ENCODE results near the gene UBE2J1. TPM values are rescaled to one million over a fixed set of nuclear protein-coding genes. Genes with fewer than 3 reads are reported as not detected.
"Not testable (repeated sequence)": the region's sequence is repeated elsewhere in the genome, so short reads cannot be mapped to it uniquely, and the experiment has no call there.

Gene UBE2J1, protein sequence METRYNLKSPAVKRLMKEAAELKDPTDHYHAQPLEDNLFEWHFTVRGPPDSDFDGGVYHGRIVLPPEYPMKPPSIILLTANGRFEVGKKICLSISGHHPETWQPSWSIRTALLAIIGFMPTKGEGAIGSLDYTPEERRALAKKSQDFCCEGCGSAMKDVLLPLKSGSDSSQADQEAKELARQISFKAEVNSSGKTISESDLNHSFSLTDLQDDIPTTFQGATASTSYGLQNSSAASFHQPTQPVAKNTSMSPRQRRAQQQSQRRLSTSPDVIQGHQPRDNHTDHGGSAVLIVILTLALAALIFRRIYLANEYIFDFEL
- total RNA-seq, result 20.5 and 28.4 TPM in 2 replicates

DNA sequence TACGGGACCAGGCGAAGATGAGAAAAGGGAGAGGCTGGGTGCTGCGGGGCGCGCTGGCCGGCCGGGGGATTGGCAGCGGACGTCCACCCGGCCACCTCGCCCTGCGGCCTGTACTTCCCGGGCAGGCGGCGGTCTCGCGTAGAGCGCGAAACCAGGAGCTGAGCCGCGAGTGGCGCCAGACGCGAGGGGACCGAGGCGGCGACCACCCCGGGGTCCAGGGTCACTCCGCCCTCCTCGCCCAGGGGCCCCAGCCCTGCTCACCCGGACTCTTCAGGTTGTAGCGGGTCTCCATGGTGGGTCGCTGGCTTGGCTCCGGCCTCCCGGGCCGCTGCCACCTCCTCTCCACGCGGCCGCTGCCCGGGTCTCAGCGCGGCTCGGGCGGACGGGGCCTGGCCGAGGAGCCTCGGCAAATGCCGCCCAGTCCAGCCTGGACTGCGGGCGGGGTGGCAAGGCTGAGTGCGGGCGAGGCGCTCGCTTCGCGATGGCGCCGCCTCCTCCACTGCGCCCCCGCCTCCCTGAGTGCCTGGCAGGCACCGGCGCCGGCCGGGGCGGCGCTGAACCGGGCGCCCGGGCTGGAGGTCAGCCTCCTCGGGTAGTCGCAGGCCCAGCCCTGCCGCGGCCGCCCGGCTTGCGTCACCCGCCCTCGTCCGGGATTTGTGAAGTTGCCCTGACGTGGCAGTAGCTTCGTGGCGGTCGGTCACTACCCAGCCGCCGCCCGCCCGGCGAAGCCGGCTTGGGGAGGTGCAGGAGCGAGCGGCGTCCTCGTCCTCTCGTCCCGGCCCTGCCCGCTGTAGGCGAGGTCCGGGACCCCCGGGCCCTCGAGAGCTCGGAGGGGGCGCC is at the start of gene UBE2J1:
UBE2J1 (minus strand) TSS at position 445 of the 840 bp plus-strand sequence; CDS start at position 292, 153 bp downstream.
- FAIRE-seq (no peak), DNase-seq (ENCODE audit: low read depth) (peak; percentile 86)
- no peaks in the 10 kb centered on the region for H3K36me3 ChIP-seq (ENCODE audit: control insufficient read depth, insufficient read depth, low read length)
- no peaks in the 10 kb centered on the region for H3K27me3 ChIP-seq (ENCODE audit: control insufficient read depth, insufficient read depth, low read length)
- H3K4me3 ChIP-seq (ENCODE audit: low read depth, low read length), result peak within 1 kb of the TSS; percentile 93
- TF ChIP-seq, protein P1, sequence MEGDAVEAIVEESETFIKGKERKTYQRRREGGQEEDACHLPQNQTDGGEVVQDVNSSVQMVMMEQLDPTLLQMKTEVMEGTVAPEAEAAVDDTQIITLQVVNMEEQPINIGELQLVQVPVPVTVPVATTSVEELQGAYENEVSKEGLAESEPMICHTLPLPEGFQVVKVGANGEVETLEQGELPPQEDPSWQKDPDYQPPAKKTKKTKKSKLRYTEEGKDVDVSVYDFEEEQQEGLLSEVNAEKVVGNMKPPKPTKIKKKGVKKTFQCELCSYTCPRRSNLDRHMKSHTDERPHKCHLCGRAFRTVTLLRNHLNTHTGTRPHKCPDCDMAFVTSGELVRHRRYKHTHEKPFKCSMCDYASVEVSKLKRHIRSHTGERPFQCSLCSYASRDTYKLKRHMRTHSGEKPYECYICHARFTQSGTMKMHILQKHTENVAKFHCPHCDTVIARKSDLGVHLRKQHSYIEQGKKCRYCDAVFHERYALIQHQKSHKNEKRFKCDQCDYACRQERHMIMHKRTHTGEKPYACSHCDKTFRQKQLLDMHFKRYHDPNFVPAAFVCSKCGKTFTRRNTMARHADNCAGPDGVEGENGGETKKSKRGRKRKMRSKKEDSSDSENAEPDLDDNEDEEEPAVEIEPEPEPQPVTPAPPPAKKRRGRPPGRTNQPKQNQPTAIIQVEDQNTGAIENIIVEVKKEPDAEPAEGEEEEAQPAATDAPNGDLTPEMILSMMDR (IDR thresholded peaks at IDR 0.05; ENCODE audit: insufficient read depth, low read length, severe bottlenecking), result no peak

DNA sequence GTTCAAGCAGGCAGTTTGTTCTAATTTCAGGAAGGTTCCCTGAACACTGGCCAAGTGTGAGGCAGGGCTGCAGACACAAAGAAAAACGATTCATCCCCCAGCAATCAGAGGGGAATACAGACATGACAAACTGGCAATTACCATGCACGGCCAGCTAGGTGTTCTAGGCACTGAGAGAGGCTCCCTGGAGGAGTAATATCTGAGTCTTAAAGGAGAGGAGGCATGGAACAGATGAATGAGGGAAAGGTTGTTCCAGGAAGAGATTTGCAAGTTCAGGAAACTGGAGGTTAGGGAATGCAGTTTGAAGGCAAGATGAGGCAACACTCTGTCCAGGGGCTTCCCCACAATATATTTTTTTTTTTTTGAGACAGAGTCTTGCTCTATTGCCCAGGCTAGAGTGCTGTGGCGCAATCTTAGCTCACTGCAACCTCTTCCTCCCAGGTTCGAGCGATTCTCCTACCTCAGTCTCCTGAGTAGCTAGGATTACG is 48.4 kb upstream of the UBE2J1 start:
- peaks cover 2% of the 10 kb centered on the region for H3K27me3 ChIP-seq (ENCODE audit: control insufficient read depth, insufficient read depth, low read length)
- DNase-seq (ENCODE audit: low read depth), result no peak
- FAIRE-seq, result no peak
- no peak overlapping the region for H3K4me3 ChIP-seq (ENCODE audit: low read depth, low read length)
- no peaks in the 10 kb centered on the region for H3K36me3 ChIP-seq (ENCODE audit: control insufficient read depth, insufficient read depth, low read length)
- TF ChIP-seq, protein P1 (IDR thresholded peaks at IDR 0.05; ENCODE audit: insufficient read depth, low read length, severe bottlenecking), result no peak

DNA sequence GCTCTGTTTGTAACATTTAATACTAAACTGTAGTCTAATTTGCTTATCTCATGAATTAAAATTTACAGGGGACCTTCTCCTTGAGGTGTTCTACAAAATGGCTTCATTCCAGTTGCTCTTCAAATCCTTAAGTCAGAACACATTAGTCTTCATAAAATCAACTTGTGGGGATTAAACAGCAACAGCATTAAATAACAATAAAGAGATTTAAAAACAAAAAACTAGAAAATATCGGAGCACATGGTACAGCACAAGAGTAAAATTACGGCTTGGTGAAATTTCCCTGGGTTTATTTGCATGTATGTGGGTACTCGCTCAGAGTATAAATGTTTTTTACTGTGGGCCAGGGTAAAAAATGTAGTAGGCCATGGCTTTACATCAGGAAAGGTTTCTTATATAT is 47.5 kb upstream of the UBE2J1 start:
- TF ChIP-seq, protein P1 (IDR thresholded peaks at IDR 0.05; ENCODE audit: insufficient read depth, low read length, severe bottlenecking), result no peak
- no peak overlapping the region for H3K4me3 ChIP-seq (ENCODE audit: low read depth, low read length)
- DNase-seq (ENCODE audit: low read depth) (no peak), FAIRE-seq (no peak)
- no peaks in the 10 kb centered on the region for H3K36me3 ChIP-seq (ENCODE audit: control insufficient read depth, insufficient read depth, low read length)
- H3K27me3 ChIP-seq (ENCODE audit: control insufficient read depth, insufficient read depth, low read length), result peaks cover 2% of the 10 kb centered on the region

DNA sequence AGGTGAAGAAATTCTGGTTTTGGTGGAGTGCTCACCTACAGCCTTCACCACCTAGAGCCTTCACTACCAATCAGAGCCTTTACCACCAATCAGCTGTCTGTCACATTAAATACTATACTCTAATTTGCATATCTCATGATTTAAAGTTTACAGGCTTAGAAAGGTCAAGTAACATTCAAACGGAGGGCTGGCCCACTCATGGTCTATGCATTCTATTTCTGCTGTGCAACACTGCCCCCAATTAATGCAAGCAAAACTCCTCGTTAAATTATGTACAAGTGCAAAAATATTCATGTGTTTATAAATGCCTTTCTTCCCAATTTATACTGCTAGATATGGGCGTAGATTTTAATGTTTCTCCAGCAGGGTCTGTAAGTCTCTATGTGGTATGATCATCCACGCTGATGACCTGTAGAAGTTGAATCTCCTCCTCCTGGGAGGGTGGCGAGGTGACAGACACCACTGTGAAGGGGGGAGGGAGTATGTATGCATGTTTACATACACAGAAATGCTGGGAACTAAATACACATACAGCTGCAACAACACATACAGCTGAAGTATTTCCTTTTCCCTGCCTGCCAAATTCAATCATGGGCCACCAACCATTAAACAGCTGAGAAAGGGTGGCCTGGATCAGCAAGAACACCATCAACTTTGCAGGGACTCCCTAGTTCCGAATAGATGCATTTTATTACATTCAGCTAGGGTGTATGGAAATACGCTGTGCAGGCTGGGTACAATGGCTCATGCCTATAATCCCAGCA is 46.4 kb upstream of the UBE2J1 start:
- FAIRE-seq, result no peak
- DNase-seq (ENCODE audit: low read depth), result no peak
- Histone ChIP-seq H3K4me3 (ENCODE audit: low read depth, low read length) (no peak overlapping the region), H3K27me3 (ENCODE audit: control insufficient read depth, insufficient read depth, low read length) (peaks cover 2% of the 10 kb centered on the region), H3K36me3 (ENCODE audit: control insufficient read depth, insufficient read depth, low read length) (no peaks in the 10 kb centered on the region)
- TF ChIP-seq, protein P1 (IDR thresholded peaks at IDR 0.05; ENCODE audit: insufficient read depth, low read length, severe bottlenecking), result no peak

DNA sequence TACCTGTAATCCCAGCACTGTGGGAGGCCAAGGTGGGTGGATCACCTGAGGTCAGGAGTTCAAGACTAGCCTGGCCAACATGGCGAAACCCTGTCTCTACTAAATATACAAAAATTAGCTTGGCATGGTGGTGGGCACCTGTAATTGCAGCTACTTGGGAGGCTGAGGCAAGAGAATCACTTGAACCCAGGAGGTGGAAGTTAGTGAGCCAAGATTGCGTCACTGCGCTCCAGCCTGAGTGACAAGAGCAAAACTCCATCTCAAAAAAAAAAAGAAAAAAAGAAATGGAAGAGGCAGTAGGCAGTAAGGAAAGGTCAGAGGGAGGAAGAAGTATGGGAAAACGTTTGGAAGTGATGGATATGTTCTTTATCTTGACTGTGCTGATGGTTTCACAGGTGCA is 45.4 kb upstream of the UBE2J1 start:
- DNase-seq (ENCODE audit: low read depth); H3K27me3 ChIP-seq (ENCODE audit: control insufficient read depth, insufficient read depth, low read length); FAIRE-seq; H3K36me3 ChIP-seq (ENCODE audit: control insufficient read depth, insufficient read depth, low read length); H3K4me3 ChIP-seq (ENCODE audit: low read depth, low read length): not testable (repeated sequence)

All from bronchial epithelial cell (primary cell).